Fibroblast of the aortic adventitia (primary cell): ENCODE data around the gene SLC25A33. TPM values are rescaled to one million over a fixed set of nuclear protein-coding genes. Genes with fewer than 3 reads are reported as not detected.
A peak's percentile ranks its signal among the peaks of the same experiment; 100 is the strongest.

Experiments used
- DNase-seq: peaks from one replicate; pipeline ENCODE4 v3.0.0-alpha.2; 2010; ENCODE audit warnings: low read depth
- H3K4me3 ChIP-seq: 2 replicates; pipeline ENCODE4 v1.5.1; 2011; ENCODE audit warnings: low read depth, mild to moderate bottlenecking, control low read depth, low read length, moderate library complexity
- CTCF ChIP-seq: IDR thresholded peaks from 2 replicates; pipeline ENCODE4 v1.5.1; 2011; ENCODE audit warnings: mild to moderate bottlenecking, low read length, control low read depth, inconsistent platforms; ENCODE audit not compliant: insufficient read depth
- total RNA-seq: library from RNA; depleted of rRNA; stranded (reverse); fragments of >200 nt; gene quantifications from 2 replicates; pipeline ENCODE4 v1.2.3, GENCODE V29; 2012; ENCODE audit warnings: low replicate concordance

Gene SLC25A33
- 2.0 and 4.7 TPM in 2 replicates for total RNA-seq

- no peak for TF ChIP-seq CTCF
- peak; percentile 98 for DNase-seq
- peak within 1 kb of the TSS; percentile 89 for H3K4me3 ChIP-seq
These were observed at the start of gene SLC25A33 for GRCh38 chr1:9539165-9539828. TSS of gene SLC25A33 (plus strand) at chr1:9539465. CDS start at chr1:9539692, 227 bp downstream.

- DNase-seq = peak; percentile 89
- peak; percentile 84 for TF ChIP-seq CTCF
- no peak overlapping the region for H3K4me3 ChIP-seq
These were observed 48.5 kb upstream of the SLC25A33 start for GRCh38 chr1:9490605-9491339.

- no peak for DNase-seq
- no peak overlapping the region for H3K4me3 ChIP-seq
- no peak for TF ChIP-seq CTCF
These were observed 45.9 kb upstream of the SLC25A33 start for GRCh38 chr1:9493326-9493725.

GRCh38 chr1:9494936-9495758 is 44.1 kb upstream of the SLC25A33 start:
- peak; percentile 76 for TF ChIP-seq CTCF
- peak overlapping the region; percentile 54 for H3K4me3 ChIP-seq
- DNase-seq = peak; percentile 43

- TF ChIP-seq CTCF = no peak
- H3K4me3 ChIP-seq = no peak overlapping the region
- DNase-seq = no peak
These were observed 43.4 kb upstream of the SLC25A33 start for GRCh38 chr1:9495854-9496374.

GRCh38 chr1:9500756-9501754 is 38.2 kb upstream of the SLC25A33 start:
- no peak for TF ChIP-seq CTCF
- no peak overlapping the region for H3K4me3 ChIP-seq
- DNase-seq = no peak
